ENCODE measurements around the gene FAM163B. TPM values are rescaled to one million over a fixed set of nuclear protein-coding genes. Genes with fewer than 3 reads are reported as not detected.

The FAM163B gene
- total and polyA plus RNA-seq, 2 experiments from 2014 or later, result 5.6 TPM; not detected in 1

DNA sequence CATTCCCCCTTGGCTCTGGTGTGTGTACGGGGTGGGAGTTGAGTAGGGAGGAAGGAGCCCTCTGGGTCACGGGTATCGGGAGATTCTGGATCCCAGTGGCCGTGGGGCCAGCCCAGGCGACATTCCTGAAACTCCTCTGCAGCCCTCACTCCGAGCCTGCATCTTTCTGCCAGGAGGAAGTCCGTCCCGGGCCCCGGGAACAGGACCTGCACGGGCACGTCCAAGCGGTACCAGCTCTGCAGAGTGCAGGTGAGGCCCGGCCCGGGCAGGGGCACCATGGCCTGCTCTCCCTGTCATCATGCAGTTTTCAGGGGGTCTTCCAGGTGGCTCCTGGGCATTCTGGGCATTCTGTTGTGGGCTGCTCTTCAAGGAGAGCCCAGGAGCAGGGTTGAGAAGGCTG, 71.0 kb downstream of the FAM163B start:
- H3K4me3 ChIP-seq, result no peak overlapping the region
- H3K27ac ChIP-seq, result no peak overlapping the region
- no peak for DNase-seq (ENCODE audit: low read depth in 1 of 2, low spot score in 1 of 2)
- H3K4me1 ChIP-seq (ENCODE audit: low read depth), result peaks cover 37% of the 10 kb centered on the region
- TF ChIP-seq, protein P1, sequence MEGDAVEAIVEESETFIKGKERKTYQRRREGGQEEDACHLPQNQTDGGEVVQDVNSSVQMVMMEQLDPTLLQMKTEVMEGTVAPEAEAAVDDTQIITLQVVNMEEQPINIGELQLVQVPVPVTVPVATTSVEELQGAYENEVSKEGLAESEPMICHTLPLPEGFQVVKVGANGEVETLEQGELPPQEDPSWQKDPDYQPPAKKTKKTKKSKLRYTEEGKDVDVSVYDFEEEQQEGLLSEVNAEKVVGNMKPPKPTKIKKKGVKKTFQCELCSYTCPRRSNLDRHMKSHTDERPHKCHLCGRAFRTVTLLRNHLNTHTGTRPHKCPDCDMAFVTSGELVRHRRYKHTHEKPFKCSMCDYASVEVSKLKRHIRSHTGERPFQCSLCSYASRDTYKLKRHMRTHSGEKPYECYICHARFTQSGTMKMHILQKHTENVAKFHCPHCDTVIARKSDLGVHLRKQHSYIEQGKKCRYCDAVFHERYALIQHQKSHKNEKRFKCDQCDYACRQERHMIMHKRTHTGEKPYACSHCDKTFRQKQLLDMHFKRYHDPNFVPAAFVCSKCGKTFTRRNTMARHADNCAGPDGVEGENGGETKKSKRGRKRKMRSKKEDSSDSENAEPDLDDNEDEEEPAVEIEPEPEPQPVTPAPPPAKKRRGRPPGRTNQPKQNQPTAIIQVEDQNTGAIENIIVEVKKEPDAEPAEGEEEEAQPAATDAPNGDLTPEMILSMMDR (IDR thresholded peaks at IDR 0.05; ENCODE audit: low read depth, low read length), result no peak
- no peaks in the 10 kb centered on the region for H3K27me3 ChIP-seq
- H3K9me3 ChIP-seq (ENCODE audit: low read depth), result no peaks in the 10 kb centered on the region
- peaks cover 1% of the 10 kb centered on the region for H3K36me3 ChIP-seq

DNA sequence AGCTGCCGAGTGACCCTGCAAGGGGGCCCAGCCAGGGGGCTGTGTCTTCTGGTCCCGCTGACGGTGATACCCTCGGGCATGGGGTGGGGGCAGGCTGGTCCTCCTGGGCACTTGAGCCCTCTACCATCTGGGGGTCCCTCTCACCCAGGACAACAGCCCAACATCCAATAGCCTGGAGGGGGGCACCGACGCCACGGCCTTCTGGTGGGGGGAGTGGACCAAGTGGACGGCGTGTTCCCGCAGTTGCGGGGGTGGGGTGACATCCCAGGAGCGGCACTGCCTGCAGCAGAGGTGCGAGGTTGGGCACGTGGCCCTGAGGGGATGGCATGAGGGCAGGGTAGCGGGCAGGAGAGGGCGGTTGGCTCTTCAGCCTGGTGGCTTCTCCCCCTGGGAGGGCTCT, 71.9 kb downstream of the FAM163B start:
- Histone ChIP-seq H3K27me3 (no peaks in the 10 kb centered on the region), H3K9me3 (ENCODE audit: low read depth) (no peaks in the 10 kb centered on the region), H3K27ac (no peak overlapping the region), H3K36me3 (no peaks in the 10 kb centered on the region), H3K4me3 (no peak overlapping the region), H3K4me1 (ENCODE audit: low read depth) (peaks cover 37% of the 10 kb centered on the region)
- TF ChIP-seq, protein P1 (IDR thresholded peaks at IDR 0.05; ENCODE audit: low read depth, low read length), result no peak
- no peak for DNase-seq (ENCODE audit: low read depth in 1 of 2, low spot score in 1 of 2)

DNA sequence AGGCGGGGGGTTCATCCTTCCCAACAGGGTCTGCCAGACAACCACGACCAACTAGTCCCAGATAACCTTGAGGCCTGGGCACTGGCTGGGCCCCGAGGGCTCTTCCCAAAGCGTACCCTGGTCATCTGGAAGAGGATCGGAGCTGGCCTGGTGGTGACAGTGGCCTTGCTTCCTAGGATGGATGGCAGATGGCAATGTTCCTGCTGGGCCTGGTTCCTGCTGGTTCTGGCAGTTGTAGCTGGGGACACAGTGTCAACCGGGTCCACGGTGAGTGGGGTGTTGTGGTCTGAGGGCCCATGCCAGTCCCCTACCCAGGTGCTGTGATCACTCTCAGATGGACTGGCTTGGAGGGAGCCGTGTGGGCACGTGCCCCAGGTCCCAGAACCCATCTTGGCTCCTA, 72.7 kb downstream of the FAM163B start:
- Histone ChIP-seq H3K27me3 (no peaks in the 10 kb centered on the region), H3K9me3 (ENCODE audit: low read depth) (no peaks in the 10 kb centered on the region), H3K4me3 (no peak overlapping the region), H3K36me3 (no peaks in the 10 kb centered on the region), H3K4me1 (ENCODE audit: low read depth) (peaks cover 40% of the 10 kb centered on the region), H3K27ac (no peak overlapping the region)
- TF ChIP-seq, protein P1 (IDR thresholded peaks at IDR 0.05; ENCODE audit: low read depth, low read length), result no peak
- DNase-seq (ENCODE audit: low read depth in 1 of 2, low spot score in 1 of 2), result no peak

DNA sequence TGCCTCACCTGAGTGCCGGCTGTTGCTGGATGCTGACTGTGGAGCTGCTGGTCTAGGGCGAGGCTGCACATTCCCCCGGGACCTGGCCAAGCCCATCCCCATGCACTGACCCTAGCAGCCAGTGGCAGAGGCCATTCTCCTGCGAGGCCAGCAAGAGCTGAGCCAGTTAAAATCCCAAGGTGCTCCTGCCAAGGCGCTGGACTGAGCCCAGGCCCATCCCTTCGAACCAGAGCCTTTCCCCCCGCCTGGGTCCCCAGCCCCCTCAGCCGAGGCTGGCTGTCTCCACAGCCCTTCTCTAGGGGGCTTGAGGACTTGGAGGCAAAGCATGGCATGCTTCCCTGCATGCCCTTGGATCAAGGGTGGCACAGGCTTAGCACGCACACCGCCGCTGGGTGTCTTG, 73.1 kb downstream of the FAM163B start:
- Histone ChIP-seq H3K36me3 (no peaks in the 10 kb centered on the region), H3K27me3 (no peaks in the 10 kb centered on the region), H3K9me3 (ENCODE audit: low read depth) (no peaks in the 10 kb centered on the region), H3K27ac (no peak overlapping the region), H3K4me3 (no peak overlapping the region), H3K4me1 (ENCODE audit: low read depth) (peaks cover 44% of the 10 kb centered on the region)
- no peak for DNase-seq (ENCODE audit: low read depth in 1 of 2, low spot score in 1 of 2)
- TF ChIP-seq, protein P1 (IDR thresholded peaks at IDR 0.05; ENCODE audit: low read depth, low read length), result no peak

DNA sequence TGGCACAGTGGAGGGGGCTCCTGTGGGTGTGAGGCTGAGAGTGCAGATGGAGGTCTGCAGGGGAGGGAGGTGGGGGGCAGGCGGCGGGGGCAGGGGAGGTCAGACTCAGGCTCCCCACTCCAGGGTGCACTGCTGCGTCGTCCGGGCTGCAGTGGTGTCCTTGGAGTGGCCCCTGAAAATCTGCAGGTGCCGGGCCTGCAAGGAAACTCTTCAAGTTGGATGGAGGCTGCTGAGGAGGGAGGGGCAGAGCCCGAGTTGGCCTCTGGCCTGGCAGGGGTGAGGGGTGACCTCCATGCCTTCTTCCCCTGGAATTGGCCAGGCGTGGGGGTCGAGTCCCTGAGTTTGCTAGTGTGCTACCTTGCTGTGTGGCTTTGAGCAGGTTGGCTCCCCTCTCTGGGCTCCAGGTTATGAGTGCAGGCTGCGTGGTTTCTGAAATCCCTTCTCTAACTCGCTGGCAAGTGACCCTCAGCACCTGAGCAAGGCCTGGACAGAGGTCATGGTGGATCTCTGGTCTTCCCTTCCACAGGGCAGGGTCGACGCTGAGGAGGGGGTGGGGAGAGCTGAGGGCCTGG, 73.8 kb downstream of the FAM163B start:
- no peak for DNase-seq (ENCODE audit: low read depth in 1 of 2, low spot score in 1 of 2)
- TF ChIP-seq, protein P1 (IDR thresholded peaks at IDR 0.05; ENCODE audit: low read depth, low read length), result no peak
- peaks cover 48% of the 10 kb centered on the region for H3K4me1 ChIP-seq (ENCODE audit: low read depth)
- H3K36me3 ChIP-seq, result no peaks in the 10 kb centered on the region
- no peak overlapping the region for H3K27ac ChIP-seq
- no peaks in the 10 kb centered on the region for H3K9me3 ChIP-seq (ENCODE audit: low read depth)
- H3K27me3 ChIP-seq, result no peaks in the 10 kb centered on the region
- peak overlapping the region; percentile 22 for H3K4me3 ChIP-seq
